ENCODE measurements around the gene PTGES2.
"Not testable (repeated sequence)": the region's sequence is repeated elsewhere in the genome, so short reads cannot be mapped to it uniquely, and the experiment has no call there.

PTGES2 gene

DNA sequence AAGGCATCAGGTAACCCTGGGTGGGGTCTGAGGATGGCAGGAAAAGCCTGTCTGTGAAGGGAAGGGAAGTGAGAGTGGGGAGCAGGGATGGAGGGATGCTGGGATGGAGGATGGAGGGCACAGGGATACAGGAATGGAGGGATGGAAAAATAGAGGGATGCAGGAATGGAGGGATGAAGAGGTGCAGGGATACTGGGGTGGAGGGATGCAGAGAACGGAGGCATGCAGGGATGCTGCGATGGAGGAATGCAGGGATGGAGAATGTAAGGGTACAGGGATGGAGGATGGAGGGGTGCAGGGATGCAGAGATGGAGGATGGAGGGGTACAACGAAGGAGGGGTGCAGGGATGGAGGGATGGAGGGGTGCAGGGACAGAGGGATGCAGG lies 9.1 kb downstream of the PTGES2 start:
- no peak for DNase-seq

DNA sequence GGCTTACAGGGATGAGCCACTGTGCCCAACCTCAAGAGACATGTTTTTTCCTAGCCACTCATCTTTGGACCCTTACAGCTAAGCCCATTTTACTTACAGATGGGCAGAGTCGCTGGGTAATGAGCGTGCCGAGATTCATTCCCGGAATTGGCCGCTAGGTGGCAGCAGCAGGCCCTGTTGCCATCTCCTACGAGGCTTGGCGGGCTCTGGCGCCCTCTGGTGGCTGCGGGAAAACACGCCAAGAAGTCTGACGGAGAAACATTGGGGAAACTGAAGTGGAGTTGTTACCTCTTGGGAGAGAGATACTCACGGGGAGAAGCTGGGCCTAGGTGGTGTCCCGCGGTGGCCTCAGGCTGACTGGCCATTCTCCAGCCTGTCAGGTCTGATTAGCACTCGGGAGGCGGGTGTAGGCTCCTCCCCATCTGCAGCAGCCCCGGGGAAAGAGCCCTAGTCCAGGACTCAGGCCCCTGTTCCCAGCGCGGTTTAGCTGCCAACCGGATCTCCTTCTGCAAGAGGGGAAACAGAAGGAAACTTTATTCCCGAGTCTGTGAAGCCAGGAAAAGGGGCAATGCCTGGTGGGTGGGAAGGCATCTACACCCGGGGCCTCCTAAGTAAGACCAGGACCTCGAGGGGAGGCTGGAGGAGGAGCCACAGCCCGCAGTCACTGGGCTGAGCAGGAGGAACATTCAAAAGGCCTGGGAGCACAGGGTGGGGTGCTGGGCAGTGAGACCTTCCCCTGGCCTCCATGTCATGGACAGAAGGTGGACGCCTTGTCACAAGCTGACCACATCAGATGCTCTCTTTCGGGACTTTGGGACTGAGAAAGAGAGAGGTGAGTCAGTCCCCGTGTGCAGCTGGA lies 9.7 kb downstream of the PTGES2 start:
- peak; percentile 93 for DNase-seq

DNA sequence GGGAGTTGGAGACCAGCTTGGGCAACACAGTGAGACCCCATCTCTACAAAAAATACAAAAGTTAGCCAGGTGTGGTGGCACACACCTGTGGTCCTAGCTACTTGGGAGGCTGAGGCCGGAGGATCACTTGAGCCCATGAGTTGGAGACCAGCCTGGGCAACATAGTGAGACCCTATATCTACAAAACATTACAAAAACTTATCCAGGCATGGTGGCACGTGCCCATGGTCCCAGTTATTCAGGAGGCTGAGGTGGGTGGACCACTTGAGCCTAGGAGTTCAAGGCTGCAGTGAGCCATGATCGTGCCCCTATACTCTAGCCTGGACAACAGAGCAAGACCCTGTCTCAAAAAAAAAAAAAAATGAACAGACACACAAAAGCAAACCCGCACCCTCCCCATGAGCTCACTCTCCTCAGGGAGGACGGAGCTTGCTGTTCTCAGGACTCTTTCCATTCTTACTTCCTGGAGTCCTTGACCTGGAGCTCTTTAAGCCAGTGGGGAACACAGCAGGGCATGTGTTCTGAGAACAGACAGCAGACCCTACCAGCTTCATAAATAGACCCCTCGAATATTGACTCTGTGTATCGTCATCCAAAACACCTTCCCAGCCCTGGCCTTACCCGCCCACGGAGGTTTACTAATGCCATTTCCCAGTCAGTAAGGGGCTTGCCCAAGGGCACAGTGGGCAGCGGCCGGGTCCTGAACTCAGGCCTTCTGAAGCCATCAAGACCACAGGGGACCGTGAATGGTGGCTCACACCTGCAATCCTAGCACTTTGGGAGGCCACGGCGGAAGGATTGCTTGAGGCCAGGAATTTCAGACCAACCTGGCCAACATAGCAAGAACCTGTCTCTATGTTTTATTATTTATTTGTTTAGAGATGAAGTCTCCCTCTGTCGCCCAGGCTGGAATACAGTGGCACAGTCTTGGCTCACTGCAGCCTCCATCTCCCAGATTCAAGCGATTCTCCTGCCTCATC lies 11.1 kb downstream of the PTGES2 start:
- DNase-seq, result no peak

DNA sequence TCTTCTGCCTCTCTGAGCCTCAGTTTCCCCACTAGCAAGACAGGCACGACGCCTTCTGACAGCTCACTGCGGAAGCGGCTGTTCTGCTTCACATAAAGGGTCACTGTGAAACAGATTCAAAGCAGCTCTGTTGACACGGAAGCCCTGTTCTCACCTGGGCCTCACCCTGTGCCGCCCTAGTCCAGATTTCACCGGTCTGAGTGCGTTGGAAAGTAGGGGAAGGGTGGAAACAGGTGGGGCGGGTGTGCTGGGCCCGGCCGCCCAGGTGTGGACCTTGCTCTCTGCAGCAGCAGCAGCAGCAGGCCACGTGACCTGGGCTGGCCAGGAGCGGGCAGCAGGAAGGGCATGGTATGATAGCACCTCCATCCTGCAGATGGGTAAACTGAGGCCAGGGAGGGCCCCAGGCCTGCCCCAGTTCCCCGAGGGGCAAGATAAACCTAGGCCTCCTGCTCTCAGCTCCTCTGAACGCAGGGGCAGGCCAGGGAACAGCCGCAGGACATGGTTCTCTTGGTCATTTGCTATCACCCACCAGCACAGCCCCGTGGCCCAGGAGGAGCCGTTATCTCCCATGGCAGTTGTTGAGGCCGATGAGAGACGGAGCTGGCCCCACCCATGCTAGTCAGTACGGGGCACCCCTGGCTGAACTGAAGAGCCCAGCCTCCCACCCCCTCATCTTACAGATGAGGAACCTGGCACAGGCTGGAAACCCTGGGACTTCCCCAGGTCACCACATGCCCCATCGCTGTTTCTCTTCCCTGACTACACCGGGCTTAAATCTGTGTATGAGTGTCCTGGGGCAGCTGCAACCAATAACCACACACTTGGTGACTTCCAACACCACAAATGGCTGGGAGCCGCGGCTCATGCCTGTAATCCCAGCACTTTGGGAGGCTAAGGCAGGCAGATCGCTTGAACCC lies 12.1 kb downstream of the PTGES2 start:
- no peak for DNase-seq

DNA sequence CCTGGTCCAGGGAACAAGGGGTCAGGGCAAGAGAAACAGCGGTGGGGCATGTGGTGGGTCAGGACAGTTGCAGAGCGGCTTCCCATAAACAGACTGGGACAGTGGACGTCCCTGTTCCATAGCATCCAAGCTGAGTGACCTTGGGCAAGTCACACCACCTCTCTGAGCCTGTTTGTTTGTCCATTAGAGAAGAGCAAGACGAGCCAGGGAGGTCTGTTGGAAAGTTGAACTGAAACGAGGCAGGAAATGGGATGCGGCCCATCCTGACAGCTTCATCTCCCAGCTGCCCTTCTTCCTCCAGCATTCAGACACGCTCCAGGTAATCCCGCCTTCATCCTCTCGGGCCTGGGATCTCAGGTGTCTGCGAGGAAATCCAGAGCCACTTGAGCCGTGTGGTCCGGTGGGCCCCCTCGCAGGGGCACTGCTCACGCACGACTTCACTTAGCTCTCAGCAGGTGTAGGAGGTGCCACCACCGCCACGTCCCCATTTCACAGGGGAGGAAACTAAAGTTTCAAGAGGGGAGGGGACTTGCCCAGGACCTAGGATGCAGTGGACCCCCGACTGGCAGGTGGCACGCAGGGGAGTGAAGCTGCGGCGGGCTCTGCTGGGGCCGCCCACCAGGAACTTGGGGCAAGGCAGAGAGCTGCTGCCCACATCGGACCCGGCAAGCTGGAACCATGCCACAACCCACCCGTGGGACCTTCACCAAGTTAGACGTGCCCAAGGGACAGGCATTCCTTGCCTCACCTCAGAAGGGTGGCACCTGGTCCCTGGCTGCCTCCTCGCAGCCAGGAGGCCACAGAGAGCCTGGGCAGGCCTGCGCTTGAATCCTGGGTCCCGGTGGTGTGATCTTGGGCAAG lies 13.0 kb downstream of the PTGES2 start:
- DNase-seq, result no peak

DNA sequence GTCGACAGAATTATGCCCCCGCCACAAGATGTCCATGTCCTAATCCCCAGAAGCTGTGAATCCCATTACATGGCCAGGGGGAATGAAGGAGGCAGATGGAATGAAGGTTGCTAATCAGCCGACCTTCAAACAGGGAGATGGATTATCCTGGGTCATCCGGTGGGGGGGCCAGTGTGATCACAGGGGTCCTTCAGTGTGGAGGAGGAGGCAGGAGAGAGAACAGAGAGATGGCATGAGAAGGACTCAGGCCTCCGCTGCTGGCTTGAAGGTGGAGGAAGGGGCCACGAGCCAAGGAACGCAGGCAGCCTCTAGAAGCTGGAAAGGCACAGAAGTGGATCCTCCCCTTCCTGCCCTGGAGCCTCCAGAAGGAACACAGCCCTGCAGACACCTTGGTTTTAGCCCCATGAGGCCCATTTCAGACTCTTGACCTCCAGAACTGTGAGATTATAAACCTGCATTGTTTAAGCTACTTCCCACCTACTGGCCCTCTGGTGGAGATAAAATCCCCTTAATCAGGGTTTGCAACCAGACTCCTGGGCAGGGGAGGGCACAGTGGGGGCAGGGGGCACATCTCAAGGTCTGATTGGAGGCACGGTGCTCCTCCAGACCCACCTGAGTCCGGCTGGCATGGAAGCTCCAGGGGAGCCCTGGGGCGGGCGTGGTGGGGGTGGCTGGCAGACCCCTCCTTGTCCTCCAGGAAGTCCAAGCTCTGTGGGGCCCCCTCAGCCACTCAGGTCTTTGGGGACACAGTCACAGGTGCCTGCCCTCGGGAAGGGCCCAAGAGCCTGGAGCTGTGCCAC lies 13.8 kb downstream of the PTGES2 start:
- no peak for DNase-seq

DNA sequence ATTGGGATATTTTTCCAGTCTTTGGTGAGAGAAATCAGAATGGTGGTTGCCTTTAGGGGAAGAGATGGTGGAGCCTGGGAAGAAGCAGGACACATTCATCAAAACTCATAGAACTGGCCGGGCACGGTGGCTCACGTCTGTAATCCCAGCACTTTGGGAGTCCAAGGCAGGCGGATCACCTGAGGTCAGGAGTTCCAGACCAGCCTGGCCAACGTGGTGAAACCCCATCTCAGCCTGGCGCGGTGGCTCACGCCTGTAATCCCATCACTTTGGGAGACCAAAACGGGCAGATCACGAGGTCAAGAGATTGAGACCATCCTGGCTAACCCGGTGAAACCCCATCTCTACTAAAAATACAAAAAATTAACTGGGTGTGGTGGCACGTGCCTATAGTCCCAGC lies 15.8 kb downstream of the PTGES2 start:
- DNase-seq, result not testable (repeated sequence)

DNA sequence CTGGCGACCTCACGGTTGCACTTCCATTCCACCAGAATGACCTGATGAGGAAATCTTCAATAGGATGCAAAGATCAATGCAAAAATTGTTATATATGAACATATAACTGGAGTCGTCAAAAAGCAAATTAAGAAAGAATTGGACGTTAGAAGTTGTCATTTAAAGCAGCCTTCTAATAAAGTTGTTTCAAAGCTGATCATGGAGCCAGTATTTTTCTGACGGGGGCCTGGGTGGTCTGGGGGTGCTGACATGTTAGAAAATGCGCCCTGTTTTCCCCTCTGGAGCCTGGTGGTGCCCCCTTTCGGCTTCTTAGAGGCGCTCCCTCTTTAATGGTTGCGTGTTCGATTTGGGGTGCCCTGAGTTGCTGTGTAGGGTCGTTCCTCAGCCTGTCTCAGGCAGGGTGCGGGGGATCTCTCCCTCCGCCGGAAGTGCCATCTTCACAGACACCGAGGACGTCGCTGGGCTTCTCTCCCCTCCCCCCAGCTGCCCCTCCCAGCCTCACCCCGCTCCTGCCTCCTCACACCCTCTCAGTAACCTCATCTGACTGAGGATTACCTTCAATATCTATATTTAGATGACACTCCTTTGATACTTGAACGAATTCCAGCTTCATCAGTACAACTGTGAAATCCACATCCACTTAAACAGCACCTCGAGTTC lies 18.3 kb downstream of the PTGES2 start:
- DNase-seq, result no peak

DNA sequence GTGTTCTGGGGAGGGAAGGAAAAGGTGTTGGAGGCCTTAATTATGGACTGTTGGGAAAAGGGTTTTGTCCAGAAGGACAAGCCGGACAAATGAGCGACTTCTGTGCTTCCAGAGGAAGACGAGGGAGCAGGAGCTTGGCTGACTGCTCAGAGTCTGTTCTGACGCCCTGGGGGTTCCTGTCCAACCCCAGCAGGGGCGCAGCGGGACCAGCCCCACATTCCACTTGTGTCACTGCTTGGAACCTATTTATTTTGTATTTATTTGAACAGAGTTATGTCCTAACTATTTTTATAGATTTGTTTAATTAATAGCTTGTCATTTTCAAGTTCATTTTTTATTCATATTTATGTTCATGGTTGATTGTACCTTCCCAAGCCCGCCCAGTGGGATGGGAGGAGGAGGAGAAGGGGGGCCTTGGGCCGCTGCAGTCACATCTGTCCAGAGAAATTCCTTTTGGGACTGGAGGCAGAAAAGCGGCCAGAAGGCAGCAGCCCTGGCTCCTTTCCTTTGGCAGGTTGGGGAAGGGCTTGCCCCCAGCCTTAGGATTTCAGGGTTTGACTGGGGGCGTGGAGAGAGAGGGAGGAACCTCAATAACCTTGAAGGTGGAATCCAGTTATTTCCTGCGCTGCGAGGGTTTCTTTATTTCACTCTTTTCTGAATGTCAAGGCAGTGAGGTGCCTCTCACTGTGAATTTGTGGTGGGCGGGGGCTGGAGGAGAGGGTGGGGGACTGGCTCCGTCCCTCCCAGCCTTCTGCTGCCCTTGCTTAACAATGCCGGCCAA lies 19.1 kb downstream of the PTGES2 start:
- DNase-seq, result no peak

DNA sequence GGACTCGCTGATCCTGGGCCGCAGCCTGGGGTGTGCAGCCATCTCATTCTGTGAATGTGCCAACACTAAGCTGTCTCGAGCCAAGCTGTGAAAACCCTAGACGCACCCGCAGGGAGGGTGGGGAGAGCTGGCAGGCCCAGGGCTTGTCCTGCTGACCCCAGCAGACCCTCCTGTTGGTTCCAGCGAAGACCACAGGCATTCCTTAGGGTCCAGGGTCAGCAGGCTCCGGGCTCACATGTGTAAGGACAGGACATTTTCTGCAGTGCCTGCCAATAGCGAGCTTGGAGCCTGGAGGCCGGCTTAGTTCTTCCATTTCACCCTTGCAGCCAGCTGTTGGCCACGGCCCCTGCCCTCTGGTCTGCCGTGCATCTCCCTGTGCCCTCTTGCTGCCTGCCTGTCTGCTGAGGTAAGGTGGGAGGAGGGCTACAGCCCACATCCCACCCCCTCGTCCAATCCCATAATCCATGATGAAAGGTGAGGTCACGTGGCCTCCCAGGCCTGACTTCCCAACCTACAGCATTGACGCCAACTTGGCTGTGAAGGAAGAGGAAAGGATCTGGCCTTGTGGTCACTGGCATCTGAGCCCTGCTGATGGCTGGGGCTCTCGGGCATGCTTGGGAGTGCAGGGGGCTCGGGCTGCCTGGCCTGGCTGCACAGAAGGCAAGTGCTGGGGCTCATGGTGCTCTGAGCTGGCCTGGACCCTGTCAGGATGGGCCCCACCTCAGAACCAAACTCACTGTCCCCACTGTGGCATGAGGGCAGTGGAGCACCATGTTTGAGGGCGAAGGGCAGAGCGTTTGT lies 19.9 kb downstream of the PTGES2 start:
- no peak for DNase-seq

DNA sequence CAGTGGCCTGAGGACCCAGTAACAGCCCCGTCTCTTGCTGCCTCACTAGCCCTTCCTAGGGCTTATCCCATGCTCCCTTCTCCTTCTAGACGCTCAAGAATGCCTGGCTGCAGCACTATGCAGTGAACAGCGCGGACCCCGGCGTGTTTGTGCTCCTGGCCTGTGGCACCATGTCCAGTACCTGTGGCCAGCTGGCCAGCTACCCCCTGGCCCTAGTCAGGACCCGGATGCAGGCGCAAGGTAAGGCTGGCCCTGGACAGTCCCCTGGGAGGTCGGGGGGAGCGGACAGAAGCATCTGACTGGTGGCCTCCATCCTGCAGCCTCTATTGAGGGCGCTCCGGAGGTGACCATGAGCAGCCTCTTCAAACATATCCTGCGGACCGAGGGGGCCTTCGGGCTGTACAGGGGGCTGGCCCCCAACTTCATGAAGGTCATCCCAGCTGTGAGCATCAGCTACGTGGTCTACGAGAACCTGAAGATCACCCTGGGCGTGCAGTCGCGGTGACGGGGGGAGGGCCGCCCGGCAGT lies 20.5 kb downstream of the PTGES2 start:
- no peak for DNase-seq

DNA sequence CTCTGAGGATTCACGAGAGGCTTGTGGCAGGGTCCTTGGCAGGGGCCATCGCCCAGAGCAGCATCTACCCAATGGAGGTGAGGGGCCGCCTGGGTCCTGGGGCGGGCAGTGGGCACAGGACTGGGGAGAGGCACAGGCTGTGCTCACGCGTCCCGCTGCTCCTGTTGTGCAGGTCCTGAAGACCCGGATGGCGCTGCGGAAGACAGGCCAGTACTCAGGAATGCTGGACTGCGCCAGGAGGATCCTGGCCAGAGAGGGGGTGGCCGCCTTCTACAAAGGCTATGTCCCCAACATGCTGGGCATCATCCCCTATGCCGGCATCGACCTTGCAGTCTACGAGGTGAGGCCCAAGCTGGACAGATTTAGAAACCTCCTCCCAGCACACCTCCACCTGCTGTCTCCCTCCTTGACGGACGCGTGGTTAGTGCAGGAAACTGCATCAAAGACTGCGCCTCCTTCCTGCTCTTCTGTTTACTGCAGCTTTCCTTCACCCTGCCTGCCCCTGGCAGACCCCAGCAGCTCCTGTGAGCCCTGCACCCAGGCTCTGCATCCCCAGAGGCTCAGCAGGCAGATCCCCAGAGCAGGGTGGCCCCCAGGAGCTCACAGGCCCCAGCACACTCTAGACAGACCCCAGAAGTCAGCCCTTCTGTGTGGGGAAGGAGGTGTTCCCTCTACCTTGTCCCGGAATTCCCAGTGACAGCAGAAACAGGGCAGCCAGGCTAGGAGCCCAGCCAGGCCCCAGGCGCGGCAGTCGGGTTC lies 21.2 kb downstream of the PTGES2 start:
- no peak for DNase-seq

DNA sequence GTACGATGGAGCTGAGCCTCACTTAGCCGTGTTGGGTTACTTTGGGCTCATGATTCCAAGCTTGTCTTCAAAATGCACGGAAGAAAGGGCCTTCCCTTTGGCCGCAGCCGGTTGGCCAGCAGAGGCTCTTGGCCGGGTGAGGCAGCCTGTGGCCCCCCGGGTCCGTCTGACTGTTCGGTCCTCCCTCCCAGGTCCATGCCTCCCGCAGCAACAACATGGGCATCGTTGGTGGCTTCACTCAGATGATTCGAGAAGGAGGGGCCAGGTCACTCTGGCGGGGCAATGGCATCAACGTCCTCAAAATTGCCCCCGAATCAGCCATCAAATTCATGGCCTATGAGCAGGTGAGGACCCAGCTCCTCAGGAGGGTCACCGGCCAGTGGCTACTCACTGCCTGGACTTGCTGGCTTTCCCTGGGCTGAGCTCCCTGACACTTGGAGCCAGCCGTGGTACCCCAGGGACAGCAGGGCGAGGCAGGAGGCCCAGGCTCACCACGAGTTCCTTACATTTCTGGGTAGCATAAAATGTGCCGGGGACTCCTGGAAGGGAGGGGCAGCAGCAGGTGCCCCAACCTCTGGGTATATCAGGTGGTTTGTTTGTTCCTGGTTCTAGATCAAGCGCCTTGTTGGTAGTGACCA lies 21.9 kb downstream of the PTGES2 start:
- DNase-seq, result no peak

DNA sequence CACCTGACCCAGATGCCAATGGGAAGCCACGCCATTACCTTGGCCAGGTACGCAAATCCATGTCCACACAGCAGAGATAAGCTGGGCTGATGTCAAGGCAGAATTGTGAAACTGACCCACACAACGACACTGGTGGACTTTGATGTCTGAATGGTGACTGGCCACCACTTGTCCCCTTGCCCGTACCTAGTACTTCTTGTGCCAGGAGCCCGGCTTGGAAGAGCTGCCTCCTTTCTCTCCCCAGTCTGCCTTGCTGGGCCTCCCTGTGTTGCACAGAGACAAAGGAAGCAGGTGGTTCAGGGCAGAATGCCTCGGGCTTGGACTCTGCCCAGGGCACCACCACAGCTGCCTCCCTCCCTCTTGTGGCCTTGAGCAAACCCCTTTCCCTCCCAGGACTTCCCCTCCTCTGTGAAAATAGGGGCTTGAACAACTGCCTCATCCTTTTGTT lies 23.3 kb downstream of the PTGES2 start:
- DNase-seq, result no peak

DNA sequence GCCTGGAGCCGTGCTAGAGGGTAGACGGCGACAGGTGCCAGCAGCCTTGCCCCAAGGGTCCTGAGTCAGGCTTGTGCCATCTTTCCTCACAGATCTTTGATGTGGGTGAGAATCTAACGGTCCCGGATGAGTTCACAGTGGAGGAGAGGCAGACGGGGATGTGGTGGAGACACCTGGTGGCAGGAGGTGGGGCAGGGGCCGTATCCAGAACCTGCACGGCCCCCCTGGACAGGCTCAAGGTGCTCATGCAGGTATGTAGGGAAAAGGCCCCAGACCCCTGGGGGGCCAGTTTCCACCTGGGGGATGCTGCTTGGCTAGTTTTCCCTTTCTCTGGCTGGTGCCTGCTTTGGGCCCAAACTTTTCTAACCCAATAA lies 24.0 kb downstream of the PTGES2 start:
- no peak for DNase-seq

DNA sequence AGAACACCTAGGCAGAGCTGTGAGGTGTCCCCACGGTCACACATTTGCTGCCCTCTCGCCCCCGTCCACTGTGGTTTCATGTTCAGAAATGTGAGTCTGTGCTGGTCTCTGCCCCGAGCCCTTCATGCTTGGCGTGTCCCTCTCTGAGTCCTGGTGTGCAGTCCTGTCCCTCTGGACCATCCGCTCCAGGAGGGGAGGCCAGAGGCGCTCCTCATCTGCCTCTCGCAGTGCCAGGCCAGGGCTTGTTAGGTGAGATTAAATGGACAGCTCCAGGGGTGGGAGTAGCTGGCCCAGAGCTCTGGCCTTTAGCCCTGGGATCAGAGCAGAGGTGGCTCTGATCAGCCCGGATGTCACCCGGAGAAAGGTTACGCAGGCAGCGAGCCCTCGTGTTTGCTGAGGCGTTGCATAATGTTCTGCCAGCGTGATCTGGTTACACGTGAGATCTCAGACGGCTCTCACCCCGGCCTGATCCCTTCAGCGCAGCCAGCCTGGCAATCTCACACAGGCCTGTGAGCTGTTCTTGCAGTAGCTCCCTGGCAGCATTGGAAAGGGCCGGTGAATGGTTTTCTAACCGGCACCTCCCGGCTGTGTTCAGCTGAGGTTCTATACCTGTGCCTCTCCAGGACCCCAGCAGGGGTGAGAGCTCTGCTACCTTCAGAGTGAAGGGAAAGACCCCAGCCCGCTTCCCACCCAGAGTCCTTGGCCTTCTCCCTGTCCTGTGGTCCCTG lies 24.5 kb downstream of the PTGES2 start:
- no peak for DNase-seq
